ENCODE results near the gene NDOR1. TPM values are rescaled to one million over a fixed set of nuclear protein-coding genes. Genes with fewer than 3 reads are reported as not detected.

Gene NDOR1
- total RNA-seq, 6 experiments from 2014 or later = 13.1 to 17.3 (median 16.6) TPM

- no peaks in the 10 kb centered on the region for H3K9me3 Mint-ChIP-seq
- peak overlapping the region; percentile 93 for H3K4me3 Mint-ChIP-seq
- H3K27ac Mint-ChIP-seq = peak overlapping the region; percentile 76
- H3K27me3 Mint-ChIP-seq (ENCODE audit: insufficient read depth) = no peaks in the 10 kb centered on the region; the same call in 1 of the 2 replicates
- H3K36me3 Mint-ChIP-seq (ENCODE audit: low read depth) = no peaks in the 10 kb centered on the region
- TF ChIP-seq CTCF (IDR thresholded peaks at IDR 0.05) = no peak
- peaks cover 13% of the 10 kb centered on the region for H3K4me1 Mint-ChIP-seq (ENCODE audit: low read depth)
- DNase-seq = no peak
These were observed 48.5 kb downstream of the NDOR1 start for GRCh38 chr9:137253717-137254623.

- H3K36me3 Mint-ChIP-seq (ENCODE audit: low read depth) = no peaks in the 10 kb centered on the region
- peak; percentile 33; the same call in 1 of the 2 replicates for TF ChIP-seq CTCF (IDR thresholded peaks at IDR 0.05)
These were observed 49.3 kb downstream of the NDOR1 start, which contains the start of gene NELFB for GRCh38 chr9:137254624-137255447. TSS of gene NELFB (plus strand) at chr9:137255327.

GRCh38 chr9:137255448-137256114 is 50.1 kb downstream of the NDOR1 start:
- peak overlapping the region; percentile 90 for H3K4me3 Mint-ChIP-seq

More at GRCh38 chr9:137254624-137255447, 49.3 kb downstream of the NDOR1 start, which contains the start of gene NELFB:
- Mint-ChIP-seq H3K9me3 (no peaks in the 10 kb centered on the region), H3K27ac (peak within 1 kb of the TSS; percentile 76), H3K27me3 (ENCODE audit: insufficient read depth) (no peaks in the 10 kb centered on the region; the same call in 1 of the 2 replicates), H3K4me1 (ENCODE audit: low read depth) (peaks cover 13% of the 10 kb centered on the region), H3K4me3 (peak within 1 kb of the TSS; percentile 93)
- peak; percentile 78 for DNase-seq

GRCh38 chr9:137256362-137256761 is 50.9 kb downstream of the NDOR1 start:
- DNase-seq = no peak
- Mint-ChIP-seq H3K4me1 (ENCODE audit: low read depth) (peaks cover 13% of the 10 kb centered on the region), H3K4me3 (peak overlapping the region; percentile 90), H3K27ac (no peak overlapping the region), H3K36me3 (ENCODE audit: low read depth) (no peaks in the 10 kb centered on the region), H3K27me3 (ENCODE audit: insufficient read depth) (no peaks in the 10 kb centered on the region; the same call in 1 of the 2 replicates), H3K9me3 (no peaks in the 10 kb centered on the region)
- TF ChIP-seq CTCF (IDR thresholded peaks at IDR 0.05) = no peak

More at GRCh38 chr9:137255448-137256114, 50.1 kb downstream of the NDOR1 start:
- no peaks in the 10 kb centered on the region; the same call in 1 of the 2 replicates for H3K27me3 Mint-ChIP-seq (ENCODE audit: insufficient read depth)
- H3K4me1 Mint-ChIP-seq (ENCODE audit: low read depth) = peaks cover 13% of the 10 kb centered on the region
- no peaks in the 10 kb centered on the region for H3K36me3 Mint-ChIP-seq (ENCODE audit: low read depth)
- peak overlapping the region; percentile 42 for H3K27ac Mint-ChIP-seq
- H3K9me3 Mint-ChIP-seq = no peaks in the 10 kb centered on the region
- DNase-seq = no peak
- TF ChIP-seq CTCF (IDR thresholded peaks at IDR 0.05) = no peak

- H3K4me3 Mint-ChIP-seq = peak overlapping the region; percentile 90
- no peak overlapping the region for H3K27ac Mint-ChIP-seq
- H3K36me3 Mint-ChIP-seq (ENCODE audit: low read depth) = peaks cover 5% of the 10 kb centered on the region; the same call in 1 of the 2 replicates
- peaks cover 17% of the 10 kb centered on the region for H3K4me1 Mint-ChIP-seq (ENCODE audit: low read depth)
- H3K27me3 Mint-ChIP-seq (ENCODE audit: insufficient read depth) = no peaks in the 10 kb centered on the region; the same call in 1 of the 2 replicates
- H3K9me3 Mint-ChIP-seq = no peaks in the 10 kb centered on the region
- no peak for TF ChIP-seq CTCF (IDR thresholded peaks at IDR 0.05)
- no peak for DNase-seq
These were observed 51.4 kb downstream of the NDOR1 start for GRCh38 chr9:137256856-137257255.
